ENCODE data around the gene CDK16.

CDK16 gene

GRCh38 chrX:47198687-47199080, 19.8 kb upstream of the CDK16 start:
- H3K4me3 ChIP-seq (ENCODE audit: low read length): no peak overlapping the region
- TF ChIP-seq, protein P1, sequence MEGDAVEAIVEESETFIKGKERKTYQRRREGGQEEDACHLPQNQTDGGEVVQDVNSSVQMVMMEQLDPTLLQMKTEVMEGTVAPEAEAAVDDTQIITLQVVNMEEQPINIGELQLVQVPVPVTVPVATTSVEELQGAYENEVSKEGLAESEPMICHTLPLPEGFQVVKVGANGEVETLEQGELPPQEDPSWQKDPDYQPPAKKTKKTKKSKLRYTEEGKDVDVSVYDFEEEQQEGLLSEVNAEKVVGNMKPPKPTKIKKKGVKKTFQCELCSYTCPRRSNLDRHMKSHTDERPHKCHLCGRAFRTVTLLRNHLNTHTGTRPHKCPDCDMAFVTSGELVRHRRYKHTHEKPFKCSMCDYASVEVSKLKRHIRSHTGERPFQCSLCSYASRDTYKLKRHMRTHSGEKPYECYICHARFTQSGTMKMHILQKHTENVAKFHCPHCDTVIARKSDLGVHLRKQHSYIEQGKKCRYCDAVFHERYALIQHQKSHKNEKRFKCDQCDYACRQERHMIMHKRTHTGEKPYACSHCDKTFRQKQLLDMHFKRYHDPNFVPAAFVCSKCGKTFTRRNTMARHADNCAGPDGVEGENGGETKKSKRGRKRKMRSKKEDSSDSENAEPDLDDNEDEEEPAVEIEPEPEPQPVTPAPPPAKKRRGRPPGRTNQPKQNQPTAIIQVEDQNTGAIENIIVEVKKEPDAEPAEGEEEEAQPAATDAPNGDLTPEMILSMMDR (conservative IDR thresholded peaks at IDR 0.05; ENCODE audit: low read length): no peak

GRCh38 chrX:47199286-47199685, 19.2 kb upstream of the CDK16 start:
- TF ChIP-seq, protein P1 (conservative IDR thresholded peaks at IDR 0.05; ENCODE audit: low read length): no peak

More at GRCh38 chrX:47198687-47199080, 19.8 kb upstream of the CDK16 start:
- no peak for DNase-seq (ENCODE audit: low read depth)

DNA sequence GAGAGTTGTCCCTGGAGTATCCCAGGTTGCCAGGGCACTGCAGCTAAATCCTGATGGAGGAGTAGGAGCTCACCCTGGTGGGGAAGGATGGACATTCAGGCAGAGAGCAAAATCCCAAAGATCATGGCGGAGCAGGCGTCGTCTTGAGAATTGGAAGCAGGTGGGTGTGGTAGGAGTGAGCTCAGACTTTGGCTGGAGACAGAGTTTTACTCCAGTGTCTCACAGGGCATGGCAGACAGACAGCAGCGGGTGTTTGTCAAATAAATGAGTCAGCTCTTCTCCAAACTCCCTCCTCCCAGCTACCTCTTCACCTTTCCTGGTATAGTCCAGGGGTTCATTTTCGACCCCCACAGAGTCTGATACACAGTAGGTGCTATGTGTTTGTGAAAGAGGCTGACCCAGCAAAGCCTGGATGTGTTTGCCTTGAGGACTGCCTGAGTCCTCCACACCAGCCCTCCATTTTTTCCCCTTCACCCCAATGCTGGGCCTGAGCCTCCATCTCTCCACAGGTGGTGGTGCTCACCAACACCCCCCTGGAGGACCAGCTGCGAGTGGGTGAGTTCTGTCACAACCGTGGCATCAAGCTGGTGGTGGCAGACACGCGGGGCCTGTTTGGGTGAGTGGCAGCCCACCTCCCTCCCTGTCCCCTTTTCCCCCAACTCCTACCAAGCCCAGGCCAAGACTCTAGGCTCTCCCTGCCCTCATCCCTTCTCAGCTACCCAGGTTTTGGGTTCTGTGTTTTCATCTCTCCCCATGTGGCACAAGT, 17.9 kb upstream of the CDK16 start:
- DNase-seq (ENCODE audit: low read depth): peak; percentile 88
- H3K4me3 ChIP-seq (ENCODE audit: low read length): no peak overlapping the region
- TF ChIP-seq, protein P1 (conservative IDR thresholded peaks at IDR 0.05; ENCODE audit: low read length): peak; percentile 58

More at GRCh38 chrX:47199286-47199685, 19.2 kb upstream of the CDK16 start:
- H3K4me3 ChIP-seq (ENCODE audit: low read length): no peak overlapping the region
- DNase-seq (ENCODE audit: low read depth): no peak

GRCh38 chrX:47201345-47201944, 17.0 kb upstream of the CDK16 start:
- DNase-seq (ENCODE audit: low read depth): no peak
- no peak overlapping the region for H3K4me3 ChIP-seq (ENCODE audit: low read length)
- TF ChIP-seq, protein P1 (conservative IDR thresholded peaks at IDR 0.05; ENCODE audit: low read length): no peak

- DNase-seq (ENCODE audit: low read depth): no peak
- TF ChIP-seq, protein P1 (conservative IDR thresholded peaks at IDR 0.05; ENCODE audit: low read length): no peak
- no peak overlapping the region for H3K4me3 ChIP-seq (ENCODE audit: low read length)
These were observed 16.2 kb upstream of the CDK16 start for GRCh38 chrX:47202316-47202715.

GRCh38 chrX:47202877-47203276, 15.6 kb upstream of the CDK16 start:
- H3K4me3 ChIP-seq (ENCODE audit: low read length): no peak overlapping the region
- no peak for DNase-seq (ENCODE audit: low read depth)
- TF ChIP-seq, protein P1 (conservative IDR thresholded peaks at IDR 0.05; ENCODE audit: low read length): no peak

DNA sequence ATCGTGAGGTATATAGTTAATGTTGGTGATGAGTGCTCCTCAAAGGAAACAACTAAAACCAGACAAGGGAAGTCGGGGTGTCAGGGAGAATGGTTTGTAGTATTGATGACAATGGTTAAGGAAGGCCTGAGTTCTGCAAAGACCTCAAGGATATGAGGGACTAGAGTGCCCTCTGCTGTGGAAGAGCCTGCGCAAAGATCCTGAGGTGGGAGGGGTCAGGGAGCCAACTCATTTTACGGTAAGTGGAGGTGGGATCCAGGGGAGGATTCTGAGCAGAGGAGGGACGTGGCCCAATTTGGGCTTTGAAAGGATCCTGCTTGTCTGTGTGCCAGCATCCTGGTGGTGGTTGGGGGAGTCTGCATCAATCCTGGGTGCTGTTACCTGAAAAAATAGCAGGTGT, 13.5 kb upstream of the CDK16 start:
- no peak overlapping the region for H3K4me3 ChIP-seq (ENCODE audit: low read length)
- no peak for DNase-seq (ENCODE audit: low read depth)
- TF ChIP-seq, protein P1 (conservative IDR thresholded peaks at IDR 0.05; ENCODE audit: low read length): no peak
